ENCODE results near the gene LLGL1.

Gene LLGL1

GRCh38 chr17:18226284-18226945, 980 bp downstream of the LLGL1 start:
- peaks cover 0 to 37% (median 30%) of the 10 kb centered on the region in 5 donors for H3K4me1 ChIP-seq (ENCODE audit: control insufficient read depth in 5 of 5, insufficient read depth in 5 of 5, low read length in 5 of 5)
- H3K27me3 ChIP-seq (ENCODE audit: control insufficient read depth in 5 of 5, insufficient read depth in 4 of 5, low read length in 5 of 5): no peaks in the 10 kb centered on the region
- H3K4me3 ChIP-seq (ENCODE audit: low read depth in 1 of 5, low read length in 5 of 5): peak overlapping the region; percentile 77 to 87 (median 85)
- no peak overlapping the region for H3K27ac ChIP-seq (ENCODE audit: low read depth, low read length)
- H3K9me3 ChIP-seq (ENCODE audit: control insufficient read depth in 5 of 5, low read length in 5 of 5): no peaks in the 10 kb centered on the region
- peak overlapping the region in 4 of 5 donors; percentile 78 to 94 (median 90) for H3K9ac ChIP-seq (ENCODE audit: low read length in 5 of 5)
- H3K36me3 ChIP-seq (ENCODE audit: control insufficient read depth in 5 of 5, insufficient read depth in 5 of 5, low read length in 5 of 5): no peaks in the 10 kb centered on the region

DNA sequence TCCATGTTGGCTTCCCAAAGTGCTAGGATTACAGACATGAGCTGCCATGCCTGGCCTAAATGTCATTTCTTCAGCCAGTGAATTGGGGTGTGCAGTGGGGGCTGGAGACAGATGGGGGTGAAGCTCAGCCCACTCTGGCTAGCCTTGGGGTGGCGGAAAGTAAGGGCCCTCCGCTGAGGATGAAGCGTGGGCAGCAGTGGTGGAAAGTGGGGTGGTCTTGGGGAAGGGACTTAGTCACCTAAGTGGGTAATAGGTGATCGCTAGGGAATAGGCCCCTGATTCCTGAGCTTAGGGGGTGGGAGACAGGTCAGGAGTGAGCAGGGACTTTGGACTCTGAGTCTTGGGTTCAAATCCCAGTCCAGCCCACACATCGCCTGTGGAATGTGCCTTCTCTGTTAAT, 2.2 kb downstream of the LLGL1 start:
- Histone ChIP-seq H3K36me3 (ENCODE audit: control insufficient read depth in 5 of 5, insufficient read depth in 5 of 5, low read length in 5 of 5) (peaks cover 0 to 9% (median 7%) of the 10 kb centered on the region in 5 donors), H3K27ac (ENCODE audit: low read depth, low read length) (no peak overlapping the region), H3K4me1 (ENCODE audit: control insufficient read depth in 5 of 5, insufficient read depth in 5 of 5, low read length in 5 of 5) (peaks cover 0 to 33% (median 26%) of the 10 kb centered on the region in 5 donors), H3K9ac (ENCODE audit: low read length in 5 of 5) (no peak overlapping the region), H3K27me3 (ENCODE audit: control insufficient read depth in 5 of 5, insufficient read depth in 4 of 5, low read length in 5 of 5) (no peaks in the 10 kb centered on the region), H3K4me3 (ENCODE audit: low read depth in 1 of 5, low read length in 5 of 5) (no peak overlapping the region), H3K9me3 (ENCODE audit: control insufficient read depth in 5 of 5, low read length in 5 of 5) (no peaks in the 10 kb centered on the region)

GRCh38 chr17:18228176-18228682, 2.8 kb downstream of the LLGL1 start:
- no peaks in the 10 kb centered on the region for H3K27me3 ChIP-seq (ENCODE audit: control insufficient read depth in 5 of 5, insufficient read depth in 4 of 5, low read length in 5 of 5)
- H3K36me3 ChIP-seq (ENCODE audit: control insufficient read depth in 5 of 5, insufficient read depth in 5 of 5, low read length in 5 of 5): peaks cover 0 to 15% (median 12%) of the 10 kb centered on the region in 5 donors
- H3K9me3 ChIP-seq (ENCODE audit: control insufficient read depth in 5 of 5, low read length in 5 of 5): no peaks in the 10 kb centered on the region
- no peak overlapping the region for H3K9ac ChIP-seq (ENCODE audit: low read length in 5 of 5)
- peaks cover 0 to 33% (median 26%) of the 10 kb centered on the region in 5 donors for H3K4me1 ChIP-seq (ENCODE audit: control insufficient read depth in 5 of 5, insufficient read depth in 5 of 5, low read length in 5 of 5)
- no peak overlapping the region for H3K4me3 ChIP-seq (ENCODE audit: low read depth in 1 of 5, low read length in 5 of 5)
- no peak overlapping the region for H3K27ac ChIP-seq (ENCODE audit: low read depth, low read length)

- H3K27ac ChIP-seq (ENCODE audit: low read depth, low read length): no peak overlapping the region
- peaks cover 0 to 25% (median 20%) of the 10 kb centered on the region in 5 donors for H3K36me3 ChIP-seq (ENCODE audit: control insufficient read depth in 5 of 5, insufficient read depth in 5 of 5, low read length in 5 of 5)
- H3K4me1 ChIP-seq (ENCODE audit: control insufficient read depth in 5 of 5, insufficient read depth in 5 of 5, low read length in 5 of 5): peaks cover 0 to 30% (median 23%) of the 10 kb centered on the region in 5 donors
- no peaks in the 10 kb centered on the region for H3K27me3 ChIP-seq (ENCODE audit: control insufficient read depth in 5 of 5, insufficient read depth in 4 of 5, low read length in 5 of 5)
- no peak overlapping the region for H3K9ac ChIP-seq (ENCODE audit: low read length in 5 of 5)
- H3K4me3 ChIP-seq (ENCODE audit: low read depth in 1 of 5, low read length in 5 of 5): no peak overlapping the region
- no peaks in the 10 kb centered on the region for H3K9me3 ChIP-seq (ENCODE audit: control insufficient read depth in 5 of 5, low read length in 5 of 5)
Observed at GRCh38 chr17:18229254-18229653, 3.8 kb downstream of the LLGL1 start.

DNA sequence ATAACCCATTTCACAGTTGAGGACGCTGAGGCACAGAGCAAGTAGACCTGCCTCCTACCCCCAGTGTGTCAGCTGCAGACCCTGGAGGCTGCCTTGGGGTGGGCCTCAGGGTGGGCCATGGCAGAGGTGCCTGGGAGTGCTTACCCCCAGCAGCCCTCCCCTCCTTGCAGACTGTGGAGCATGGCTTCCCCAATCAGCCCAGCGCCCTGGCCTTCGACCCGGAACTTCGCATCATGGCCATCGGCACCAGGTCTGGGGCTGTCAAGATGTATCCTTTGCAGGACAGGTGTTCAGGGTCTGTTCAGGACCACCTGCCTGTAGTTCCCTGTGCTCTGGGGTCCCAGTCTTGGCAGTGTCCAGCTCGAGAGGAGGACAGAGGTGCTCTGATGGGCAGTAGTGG, 4.3 kb downstream of the LLGL1 start:
- H3K4me1 ChIP-seq (ENCODE audit: control insufficient read depth in 5 of 5, insufficient read depth in 5 of 5, low read length in 5 of 5): peaks cover 0 to 25% (median 17%) of the 10 kb centered on the region in 5 donors
- no peak overlapping the region for H3K4me3 ChIP-seq (ENCODE audit: low read depth in 1 of 5, low read length in 5 of 5)
- no peaks in the 10 kb centered on the region for H3K27me3 ChIP-seq (ENCODE audit: control insufficient read depth in 5 of 5, insufficient read depth in 4 of 5, low read length in 5 of 5)
- H3K27ac ChIP-seq (ENCODE audit: low read depth, low read length): no peak overlapping the region
- H3K9ac ChIP-seq (ENCODE audit: low read length in 5 of 5): no peak overlapping the region
- peaks cover 0 to 30% (median 26%) of the 10 kb centered on the region in 5 donors for H3K36me3 ChIP-seq (ENCODE audit: control insufficient read depth in 5 of 5, insufficient read depth in 5 of 5, low read length in 5 of 5)
- no peaks in the 10 kb centered on the region for H3K9me3 ChIP-seq (ENCODE audit: control insufficient read depth in 5 of 5, low read length in 5 of 5)

GRCh38 chr17:18230288-18231141, 5.1 kb downstream of the LLGL1 start:
- H3K9ac ChIP-seq (ENCODE audit: low read length in 5 of 5): no peak overlapping the region
- peaks cover 0 to 38% (median 33%) of the 10 kb centered on the region in 5 donors for H3K36me3 ChIP-seq (ENCODE audit: control insufficient read depth in 5 of 5, insufficient read depth in 5 of 5, low read length in 5 of 5)
- no peak overlapping the region for H3K4me3 ChIP-seq (ENCODE audit: low read depth in 1 of 5, low read length in 5 of 5)
- no peaks in the 10 kb centered on the region for H3K27me3 ChIP-seq (ENCODE audit: control insufficient read depth in 5 of 5, insufficient read depth in 4 of 5, low read length in 5 of 5)
- no peak overlapping the region for H3K27ac ChIP-seq (ENCODE audit: low read depth, low read length)
- peaks cover 0 to 20% (median 13%) of the 10 kb centered on the region in 5 donors for H3K4me1 ChIP-seq (ENCODE audit: control insufficient read depth in 5 of 5, insufficient read depth in 5 of 5, low read length in 5 of 5)
- no peaks in the 10 kb centered on the region for H3K9me3 ChIP-seq (ENCODE audit: control insufficient read depth in 5 of 5, low read length in 5 of 5)

GRCh38 chr17:18231164-18231563, 5.7 kb downstream of the LLGL1 start:
- H3K4me1 ChIP-seq (ENCODE audit: control insufficient read depth in 5 of 5, insufficient read depth in 5 of 5, low read length in 5 of 5): peaks cover 0 to 16% (median 10%) of the 10 kb centered on the region in 5 donors
- H3K27me3 ChIP-seq (ENCODE audit: control insufficient read depth in 5 of 5, insufficient read depth in 4 of 5, low read length in 5 of 5): no peaks in the 10 kb centered on the region
- H3K36me3 ChIP-seq (ENCODE audit: control insufficient read depth in 5 of 5, insufficient read depth in 5 of 5, low read length in 5 of 5): peaks cover 0 to 44% (median 38%) of the 10 kb centered on the region in 5 donors
- H3K9ac ChIP-seq (ENCODE audit: low read length in 5 of 5): no peak overlapping the region
- no peaks in the 10 kb centered on the region for H3K9me3 ChIP-seq (ENCODE audit: control insufficient read depth in 5 of 5, low read length in 5 of 5)
- no peak overlapping the region for H3K27ac ChIP-seq (ENCODE audit: low read depth, low read length)
- no peak overlapping the region for H3K4me3 ChIP-seq (ENCODE audit: low read depth in 1 of 5, low read length in 5 of 5)

- Histone ChIP-seq H3K27ac (ENCODE audit: low read depth, low read length) (no peak overlapping the region), H3K4me3 (ENCODE audit: low read depth in 1 of 5, low read length in 5 of 5) (no peak overlapping the region), H3K36me3 (ENCODE audit: control insufficient read depth in 5 of 5, insufficient read depth in 5 of 5, low read length in 5 of 5) (peaks cover 0 to 70% (median 60%) of the 10 kb centered on the region in 5 donors), H3K4me1 (ENCODE audit: control insufficient read depth in 5 of 5, insufficient read depth in 5 of 5, low read length in 5 of 5) (no peaks in the 10 kb centered on the region), H3K27me3 (ENCODE audit: control insufficient read depth in 5 of 5, insufficient read depth in 4 of 5, low read length in 5 of 5) (no peaks in the 10 kb centered on the region), H3K9me3 (ENCODE audit: control insufficient read depth in 5 of 5, low read length in 5 of 5) (no peaks in the 10 kb centered on the region), H3K9ac (ENCODE audit: low read length in 5 of 5) (no peak overlapping the region)
Observed at GRCh38 chr17:18233803-18234518, 8.5 kb downstream of the LLGL1 start.

GRCh38 chr17:18234853-18235380, 9.5 kb downstream of the LLGL1 start:
- Histone ChIP-seq H3K9ac (ENCODE audit: low read length in 5 of 5) (no peak overlapping the region), H3K27me3 (ENCODE audit: control insufficient read depth in 5 of 5, insufficient read depth in 4 of 5, low read length in 5 of 5) (no peaks in the 10 kb centered on the region), H3K4me1 (ENCODE audit: control insufficient read depth in 5 of 5, insufficient read depth in 5 of 5, low read length in 5 of 5) (no peaks in the 10 kb centered on the region), H3K36me3 (ENCODE audit: control insufficient read depth in 5 of 5, insufficient read depth in 5 of 5, low read length in 5 of 5) (peaks cover 0 to 77% (median 65%) of the 10 kb centered on the region in 5 donors), H3K9me3 (ENCODE audit: control insufficient read depth in 5 of 5, low read length in 5 of 5) (no peaks in the 10 kb centered on the region), H3K27ac (ENCODE audit: low read depth, low read length) (no peak overlapping the region), H3K4me3 (ENCODE audit: low read depth in 1 of 5, low read length in 5 of 5) (no peak overlapping the region)

Data from subcutaneous abdominal adipose tissue (tissue), 5 donors.